ENCODE results near the gene BTG4. TPM values are rescaled to one million over a fixed set of nuclear protein-coding genes. Genes with fewer than 3 reads are reported as not detected.
A peak's percentile ranks its signal among the peaks of the same experiment; 100 is the strongest.

The BTG4 gene
- total RNA-seq, 2 experiments from 2014 or later: not detected

- no peak overlapping the region for H3K4me3 Mint-ChIP-seq
- H3K9me3 Mint-ChIP-seq: no peaks in the 10 kb centered on the region
- H3K27ac Mint-ChIP-seq: no peak overlapping the region
- peaks cover 69% of the 10 kb centered on the region for H3K27me3 Mint-ChIP-seq
- ChIA-PET POLR2A (no interaction called here), CTCF (no interaction called here)
- no peaks in the 10 kb centered on the region for H3K36me3 Mint-ChIP-seq (ENCODE audit: low read depth)
- DNase-seq: no peak
- peaks cover 20% of the 10 kb centered on the region for H3K4me1 Mint-ChIP-seq
Observed at GRCh38 chr11:111542606-111543275, 30.6 kb upstream of the BTG4 start.

GRCh38 chr11:111541254-111542061 is 29.3 kb upstream of the BTG4 start:
- Mint-ChIP-seq H3K9me3 (no peaks in the 10 kb centered on the region), H3K27ac (no peak overlapping the region), H3K27me3 (peaks cover 75% of the 10 kb centered on the region), H3K4me1 (peaks cover 20% of the 10 kb centered on the region), H3K4me3 (peak overlapping the region; percentile 14), H3K36me3 (ENCODE audit: low read depth) (no peaks in the 10 kb centered on the region)
- ChIA-PET POLR2A (no interaction called here), CTCF (no interaction called here)
- DNase-seq: no peak

GRCh38 chr11:111540937-111541253 is 28.7 kb upstream of the BTG4 start:
- ChIA-PET CTCF (no interaction called here), POLR2A (no interaction called here)
- H3K4me3 Mint-ChIP-seq: no peak overlapping the region
- H3K4me1 Mint-ChIP-seq: peaks cover 20% of the 10 kb centered on the region
- H3K9me3 Mint-ChIP-seq: no peaks in the 10 kb centered on the region
- no peak for DNase-seq
- H3K27me3 Mint-ChIP-seq: peaks cover 74% of the 10 kb centered on the region
- no peaks in the 10 kb centered on the region for H3K36me3 Mint-ChIP-seq (ENCODE audit: low read depth)
- H3K27ac Mint-ChIP-seq: no peak overlapping the region

- Mint-ChIP-seq H3K4me3 (peak within 1 kb of the TSS; percentile 14), H3K27me3 (peaks cover 71% of the 10 kb centered on the region), H3K4me1 (peaks cover 20% of the 10 kb centered on the region), H3K9me3 (no peaks in the 10 kb centered on the region), H3K36me3 (ENCODE audit: low read depth) (no peaks in the 10 kb centered on the region), H3K27ac (no peak within 1 kb of the TSS)
- ChIA-PET CTCF (no interaction called here), POLR2A (no interaction called here)
- DNase-seq: no peak
Observed at GRCh38 chr11:111540114-111540936, 28.1 kb upstream of the BTG4 start, which contains the start of gene LAYN. Gene LAYN, plus strand, starts transcription at chr11:111540720. Its CDS starts 124 bp downstream, at chr11:111540844.

GRCh38 chr11:111539426-111540113 is 27.4 kb upstream of the BTG4 start:
- H3K27me3 Mint-ChIP-seq: peaks cover 74% of the 10 kb centered on the region
- POLR2A ChIA-PET: no interaction called here
- DNase-seq: no peak

GRCh38 chr11:111538407-111539114 is 26.4 kb upstream of the BTG4 start:
- Mint-ChIP-seq H3K4me3 (no peak overlapping the region), H3K36me3 (ENCODE audit: low read depth) (no peaks in the 10 kb centered on the region), H3K9me3 (no peaks in the 10 kb centered on the region), H3K4me1 (peaks cover 20% of the 10 kb centered on the region), H3K27me3 (peaks cover 76% of the 10 kb centered on the region), H3K27ac (no peak overlapping the region)
- DNase-seq: no peak
- POLR2A ChIA-PET: interaction anchor here (0.8 kb wide), 1 partner anchor 10 kb away, joined by 3 read pairs; no protein-coding TSS in a partner anchor
- CTCF ChIA-PET: interaction anchor here (1.6 kb wide), 1 partner anchor 25 kb away, joined by 3 read pairs; no protein-coding TSS in a partner anchor

More at GRCh38 chr11:111539426-111540113, 27.4 kb upstream of the BTG4 start:
- Mint-ChIP-seq H3K4me3 (no peak overlapping the region), H3K9me3 (no peaks in the 10 kb centered on the region), H3K4me1 (peaks cover 20% of the 10 kb centered on the region), H3K27ac (no peak overlapping the region), H3K36me3 (ENCODE audit: low read depth) (no peaks in the 10 kb centered on the region)
- CTCF ChIA-PET: no interaction called here

GRCh38 chr11:111537336-111537860 is 25.2 kb upstream of the BTG4 start:
- ChIA-PET CTCF (interaction anchor here (1.6 kb wide), 1 partner anchor 26 kb away, joined by 3 read pairs; no protein-coding TSS in a partner anchor), POLR2A (no interaction called here)
- Mint-ChIP-seq H3K9me3 (no peaks in the 10 kb centered on the region), H3K4me3 (no peak overlapping the region), H3K36me3 (ENCODE audit: low read depth) (no peaks in the 10 kb centered on the region), H3K27ac (no peak overlapping the region), H3K27me3 (peaks cover 65% of the 10 kb centered on the region), H3K4me1 (peaks cover 18% of the 10 kb centered on the region)
- no peak for DNase-seq

- no peak overlapping the region for H3K27ac Mint-ChIP-seq
- ChIA-PET POLR2A (no interaction called here), CTCF (no interaction called here)
- DNase-seq: no peak
- H3K27me3 Mint-ChIP-seq: peaks cover 52% of the 10 kb centered on the region
- H3K4me3 Mint-ChIP-seq: no peak overlapping the region
- no peaks in the 10 kb centered on the region for H3K9me3 Mint-ChIP-seq
- H3K36me3 Mint-ChIP-seq (ENCODE audit: low read depth): no peaks in the 10 kb centered on the region
- H3K4me1 Mint-ChIP-seq: peaks cover 20% of the 10 kb centered on the region
Observed at GRCh38 chr11:111535281-111535680, 23.1 kb upstream of the BTG4 start.

- Mint-ChIP-seq H3K4me1 (peaks cover 18% of the 10 kb centered on the region), H3K9me3 (no peaks in the 10 kb centered on the region), H3K4me3 (no peak overlapping the region), H3K27me3 (peaks cover 24% of the 10 kb centered on the region), H3K27ac (no peak overlapping the region), H3K36me3 (ENCODE audit: low read depth) (no peaks in the 10 kb centered on the region)
- ChIA-PET POLR2A (no interaction called here), CTCF (no interaction called here)
- DNase-seq: no peak
Observed at GRCh38 chr11:111532365-111532709, 20.2 kb upstream of the BTG4 start.

- CTCF ChIA-PET: interaction anchor here (1.1 kb wide), 1 partner anchor 35 kb away, joined by 3 read pairs; no protein-coding TSS in a partner anchor
- no peak overlapping the region for H3K27ac Mint-ChIP-seq
Observed at GRCh38 chr11:111531687-111532364, 19.6 kb upstream of the BTG4 start.

GRCh38 chr11:111531136-111531535 is 18.9 kb upstream of the BTG4 start:
- POLR2A ChIA-PET: no interaction called here
- H3K36me3 Mint-ChIP-seq (ENCODE audit: low read depth): no peaks in the 10 kb centered on the region
- H3K27me3 Mint-ChIP-seq: peaks cover 13% of the 10 kb centered on the region
- no peak for DNase-seq
- H3K4me3 Mint-ChIP-seq: no peak overlapping the region
- H3K9me3 Mint-ChIP-seq: no peaks in the 10 kb centered on the region
- CTCF ChIA-PET: interaction anchor here (1.1 kb wide), 1 partner anchor 36 kb away, joined by 3 read pairs; no protein-coding TSS in a partner anchor
- H3K4me1 Mint-ChIP-seq: peaks cover 23% of the 10 kb centered on the region
- H3K27ac Mint-ChIP-seq: no peak overlapping the region

More at GRCh38 chr11:111531687-111532364, 19.6 kb upstream of the BTG4 start:
- H3K4me1 Mint-ChIP-seq: peaks cover 18% of the 10 kb centered on the region
- H3K27me3 Mint-ChIP-seq: peaks cover 20% of the 10 kb centered on the region
- peak; percentile 58 for DNase-seq
- POLR2A ChIA-PET: no interaction called here
- no peaks in the 10 kb centered on the region for H3K36me3 Mint-ChIP-seq (ENCODE audit: low read depth)
- H3K4me3 Mint-ChIP-seq: no peak overlapping the region
- H3K9me3 Mint-ChIP-seq: no peaks in the 10 kb centered on the region

- CTCF ChIA-PET: no interaction called here
- Mint-ChIP-seq H3K27ac (no peak overlapping the region), H3K9me3 (no peaks in the 10 kb centered on the region), H3K27me3 (peaks cover 10% of the 10 kb centered on the region), H3K4me1 (peaks cover 23% of the 10 kb centered on the region), H3K4me3 (no peak overlapping the region), H3K36me3 (ENCODE audit: low read depth) (no peaks in the 10 kb centered on the region)
- POLR2A ChIA-PET: no interaction called here
- no peak for DNase-seq
Observed at GRCh38 chr11:111530091-111530490, 17.9 kb upstream of the BTG4 start.
